GM19397 (cell line): ENCODE data around the gene TIGD3.

ENCODE experiments used
- ATAC-seq: cut with Tn5 transposase; IDR thresholded peaks from one replicate; pipeline ENCODE4 v1.9.1; 2021; ENCODE audit warnings: mild to moderate bottlenecking, moderate library complexity; ENCODE audit not compliant: unreplicated experiment

TIGD3 gene, protein sequence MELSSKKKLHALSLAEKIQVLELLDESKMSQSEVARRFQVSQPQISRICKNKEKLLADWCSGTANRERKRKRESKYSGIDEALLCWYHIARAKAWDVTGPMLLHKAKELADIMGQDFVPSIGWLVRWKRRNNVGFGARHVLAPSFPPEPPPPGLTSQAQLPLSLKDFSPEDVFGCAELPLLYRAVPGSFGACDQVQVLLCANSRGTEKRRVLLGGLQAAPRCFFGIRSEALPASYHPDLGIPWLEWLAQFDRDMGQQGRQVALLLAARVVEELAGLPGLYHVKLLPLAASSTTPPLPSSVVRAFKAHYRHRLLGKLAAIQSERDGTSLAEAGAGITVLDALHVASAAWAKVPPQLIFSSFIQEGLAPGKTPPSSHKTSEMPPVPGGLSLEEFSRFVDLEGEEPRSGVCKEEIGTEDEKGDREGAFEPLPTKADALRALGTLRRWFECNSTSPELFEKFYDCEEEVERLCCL

GRCh38 chr11:65354265-65355012 is at the start of gene TIGD3:
TIGD3 (plus strand) TSS chr11:65354751; CDS start chr11:65355809, 1,058 bp downstream.
- ATAC-seq: peak; percentile 85

DNA sequence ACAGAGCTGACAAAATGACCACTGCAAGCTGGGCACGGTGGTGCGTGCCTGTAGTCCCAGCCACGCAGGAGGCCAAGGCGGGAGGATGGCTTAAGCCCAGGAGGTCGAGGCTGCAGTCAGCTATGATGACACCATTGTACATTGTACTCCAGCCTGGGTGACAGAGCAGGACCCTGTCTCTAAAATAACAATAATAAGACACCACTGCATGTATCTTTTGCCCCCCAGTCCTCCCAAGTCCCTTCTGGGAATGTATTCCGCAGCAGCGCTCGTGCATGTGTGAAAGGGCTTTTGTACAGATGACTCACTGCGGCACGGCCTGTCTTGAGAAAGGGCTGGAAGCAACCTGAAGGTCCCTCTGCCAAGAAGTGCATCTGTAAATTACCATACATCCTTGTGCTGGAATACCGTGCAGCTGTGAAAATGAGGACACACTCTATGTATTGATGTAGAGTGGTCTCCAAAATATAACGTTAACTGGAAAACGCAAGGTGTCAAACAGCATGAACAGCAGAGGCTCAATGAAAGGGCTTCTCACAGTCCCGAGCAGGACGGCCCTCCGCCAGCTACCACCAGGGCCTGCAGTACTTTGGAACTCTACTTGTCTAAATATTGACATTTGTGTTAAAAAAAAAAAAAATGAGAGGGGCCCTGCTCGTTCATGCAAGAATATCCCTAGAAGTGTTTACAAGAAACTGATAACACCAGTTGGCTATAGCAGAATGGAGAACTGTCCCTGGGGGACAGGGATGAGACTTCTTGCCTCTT is 48.9 kb upstream of the TIGD3 start:
- no peak for ATAC-seq

- ATAC-seq: no peak
Observed at GRCh38 chr11:65307298-65308229, 47.0 kb upstream of the TIGD3 start.

GRCh38 chr11:65308281-65308891 is 46.2 kb upstream of the TIGD3 start:
- ATAC-seq: no peak

- ATAC-seq: no peak
Observed at GRCh38 chr11:65309006-65309405, 45.5 kb upstream of the TIGD3 start.

GRCh38 chr11:65310215-65310614 is 44.3 kb upstream of the TIGD3 start:
- ATAC-seq: no peak

- ATAC-seq: no peak
Observed at GRCh38 chr11:65310736-65311135, 43.8 kb upstream of the TIGD3 start.

DNA sequence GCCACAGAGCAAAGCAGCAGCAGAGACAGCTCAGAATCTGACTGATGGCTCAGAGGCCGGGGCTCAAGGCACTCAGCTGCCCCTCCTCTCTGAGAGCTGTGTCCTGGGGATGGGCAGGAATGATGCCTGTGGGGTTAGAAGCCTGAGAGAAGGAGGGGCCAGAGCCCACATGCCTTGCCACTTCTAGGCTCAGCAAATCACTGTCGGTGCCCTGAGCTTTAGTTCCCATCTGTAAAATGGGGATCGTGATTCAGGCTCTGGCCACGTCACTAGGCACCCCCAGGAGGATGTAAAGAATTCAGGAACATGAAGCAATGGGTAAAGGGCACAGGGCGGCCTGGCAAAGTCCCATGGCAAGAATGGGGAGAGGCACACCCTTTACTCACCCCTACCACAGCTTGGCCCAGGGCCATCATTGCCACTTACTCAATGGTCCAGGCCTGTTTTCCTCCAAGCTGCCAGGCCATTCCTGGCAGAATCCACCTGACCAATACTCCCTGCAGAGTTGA is 43.3 kb upstream of the TIGD3 start:
- ATAC-seq: no peak

DNA sequence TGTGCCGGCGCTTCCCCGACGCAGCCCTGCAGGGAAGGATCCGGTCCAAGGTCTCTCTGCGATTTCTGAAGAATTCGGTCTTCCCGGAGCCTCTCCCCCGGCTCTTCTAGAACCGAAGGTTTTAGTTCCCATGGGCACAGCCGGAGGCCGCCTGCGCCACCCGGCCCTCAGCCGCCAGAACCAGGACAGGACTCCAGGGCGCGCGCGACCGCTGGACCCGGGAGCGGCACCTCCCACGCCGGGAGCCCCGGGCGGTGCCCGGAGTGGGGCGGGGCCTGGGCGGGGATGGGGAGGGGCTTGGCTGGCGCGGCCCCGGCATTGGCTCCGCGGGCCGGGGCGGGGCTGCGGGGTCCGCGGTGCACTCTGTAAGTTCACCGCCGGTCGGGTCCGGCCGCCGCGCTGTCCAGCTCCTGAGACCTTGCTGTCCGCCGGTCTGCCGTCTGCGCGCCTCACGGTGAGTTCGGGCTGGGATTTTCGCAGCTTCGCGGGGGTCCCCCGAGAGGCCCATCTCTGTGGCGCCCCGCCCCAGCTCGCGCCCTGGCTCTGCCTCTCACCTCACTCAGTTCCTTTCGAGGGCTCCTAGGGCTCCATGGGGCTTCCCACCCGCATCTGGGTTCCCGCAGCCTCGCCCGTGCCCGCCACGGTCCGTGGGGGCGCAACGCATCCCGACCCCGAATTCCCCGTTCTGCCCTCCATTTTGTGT is 39.9 kb upstream of the TIGD3 start, which contains the start of gene CDC42EP2:
Gene CDC42EP2, plus strand, starts transcription at position 366 of the 703 bp plus-strand sequence. CDS start 6,033 bp downstream, outside the sequence.
- peak; percentile 82 for ATAC-seq

DNA sequence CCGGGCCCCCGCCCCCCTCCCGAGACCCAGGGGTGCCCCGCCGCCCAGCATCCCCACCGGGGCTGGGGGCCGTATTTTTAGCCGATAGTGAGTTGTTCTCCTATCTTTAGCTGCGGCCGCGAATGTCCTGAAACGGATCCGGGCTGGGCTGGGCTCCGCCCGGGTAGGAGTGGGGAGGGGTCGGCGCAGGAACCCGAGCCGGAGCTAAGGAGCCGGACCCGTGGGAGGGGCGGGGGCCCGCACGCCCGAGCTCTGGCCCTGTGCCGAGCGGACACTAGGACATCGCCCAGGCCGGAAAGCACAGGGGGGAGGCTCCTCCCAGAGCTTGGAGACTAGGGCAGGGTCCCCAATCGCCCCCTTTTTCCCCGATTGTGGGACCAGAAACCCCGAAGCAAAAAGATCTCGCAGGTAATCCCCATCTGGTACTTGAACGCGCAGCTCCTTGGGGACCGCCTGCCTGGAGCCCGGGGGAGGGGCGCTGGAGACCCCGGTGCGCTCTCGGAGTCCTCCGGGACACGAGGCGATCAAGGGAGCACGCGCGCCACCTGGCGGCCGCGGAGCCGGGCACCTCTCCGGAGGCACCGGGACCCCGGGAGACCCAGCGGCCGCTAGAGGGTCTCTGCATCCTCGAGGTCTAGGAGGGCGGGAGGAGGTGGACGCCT is 39.2 kb upstream of the TIGD3 start:
- ATAC-seq: peak; percentile 25

DNA sequence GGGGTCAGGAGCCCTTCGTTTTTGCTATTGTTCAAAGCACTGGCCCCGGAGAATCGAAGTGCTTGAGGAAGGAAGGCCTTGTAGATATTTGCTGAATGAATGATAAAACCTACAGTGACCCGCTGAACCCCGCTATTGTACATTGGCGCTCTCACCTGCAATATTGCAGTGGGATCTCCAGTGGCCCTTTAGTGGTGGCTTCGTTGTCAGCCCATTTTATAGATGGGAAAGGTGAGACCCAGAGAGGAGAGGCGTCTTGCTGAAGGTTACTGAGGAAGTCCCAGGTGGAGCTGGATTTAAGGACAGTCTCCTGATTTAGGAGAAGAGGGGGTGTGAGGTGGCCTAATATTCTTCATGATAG is 38.7 kb upstream of the TIGD3 start:
- no peak for ATAC-seq

- ATAC-seq: no peak
Observed at GRCh38 chr11:65316227-65317024, 38.1 kb upstream of the TIGD3 start.

DNA sequence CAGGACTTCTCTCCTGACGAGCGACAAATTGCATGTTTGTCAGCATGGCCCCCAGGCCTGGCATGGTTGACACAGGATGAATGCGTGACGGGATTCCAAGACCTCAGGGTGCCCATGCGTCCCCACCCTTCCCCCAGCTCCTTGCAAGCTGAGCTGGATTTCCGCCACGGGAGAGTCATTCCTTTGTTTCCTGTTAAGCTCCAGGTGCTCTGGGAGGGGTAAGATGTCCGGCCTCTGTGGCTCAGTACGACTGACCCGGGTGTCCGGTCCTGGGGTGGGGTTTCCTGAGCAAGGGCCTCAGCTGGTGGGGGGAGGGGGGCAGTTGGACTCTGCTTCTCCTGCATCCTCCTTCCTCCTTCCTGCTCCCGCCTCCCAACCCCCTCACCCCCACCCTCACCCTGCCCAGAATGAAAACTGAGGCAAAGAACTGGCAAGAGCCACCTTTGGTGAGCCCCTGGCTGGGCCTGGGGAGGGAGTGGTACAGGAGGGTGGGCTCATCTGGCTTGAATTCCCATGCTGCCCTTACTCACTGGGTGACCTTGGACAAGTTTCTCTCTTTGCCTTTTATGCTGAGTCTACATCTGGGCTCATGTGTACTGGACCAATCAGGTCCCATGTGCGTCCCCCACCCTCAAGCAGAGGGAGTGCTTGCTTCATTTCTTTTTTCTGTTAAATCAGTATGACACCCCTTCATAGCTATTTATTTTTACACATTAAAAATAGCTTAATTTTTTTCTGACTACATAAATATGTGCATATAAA is 37.3 kb upstream of the TIGD3 start:
- no peak for ATAC-seq

DNA sequence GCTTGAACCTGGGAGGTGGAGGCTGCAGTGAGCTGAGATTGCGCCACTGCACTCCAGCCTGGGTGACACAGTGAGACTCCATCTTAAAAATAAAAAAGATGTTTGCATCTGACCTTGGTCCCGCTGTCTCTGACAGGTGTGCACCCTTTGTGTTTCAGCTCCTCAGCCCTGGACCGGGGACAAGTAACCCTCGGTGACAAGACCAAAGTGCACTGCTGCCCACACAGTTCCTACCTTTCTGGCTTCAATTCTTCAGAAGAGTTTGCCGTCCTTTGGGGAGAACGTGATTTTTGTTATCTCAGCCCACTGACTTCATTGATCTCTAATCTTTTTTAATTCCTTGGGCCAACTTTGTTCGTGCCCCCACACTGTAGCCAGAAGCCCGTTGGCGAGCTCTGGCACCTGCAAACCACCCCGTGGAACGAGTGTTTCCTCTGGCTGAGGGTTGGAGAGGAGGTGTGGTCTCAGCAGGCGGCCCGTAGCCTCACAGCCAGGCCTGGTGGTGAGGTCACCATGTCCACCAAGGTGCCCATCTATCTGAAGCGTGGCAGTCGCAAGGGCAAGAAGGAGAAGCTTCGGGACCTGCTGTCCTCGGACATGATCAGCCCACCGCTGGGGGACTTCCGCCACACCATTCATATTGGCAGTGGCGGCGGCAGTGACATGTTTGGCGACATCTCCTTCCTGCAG is 34.0 kb upstream of the TIGD3 start:
- ATAC-seq: no peak

GRCh38 chr11:65321076-65321475 is 33.5 kb upstream of the TIGD3 start:
- ATAC-seq: no peak

DNA sequence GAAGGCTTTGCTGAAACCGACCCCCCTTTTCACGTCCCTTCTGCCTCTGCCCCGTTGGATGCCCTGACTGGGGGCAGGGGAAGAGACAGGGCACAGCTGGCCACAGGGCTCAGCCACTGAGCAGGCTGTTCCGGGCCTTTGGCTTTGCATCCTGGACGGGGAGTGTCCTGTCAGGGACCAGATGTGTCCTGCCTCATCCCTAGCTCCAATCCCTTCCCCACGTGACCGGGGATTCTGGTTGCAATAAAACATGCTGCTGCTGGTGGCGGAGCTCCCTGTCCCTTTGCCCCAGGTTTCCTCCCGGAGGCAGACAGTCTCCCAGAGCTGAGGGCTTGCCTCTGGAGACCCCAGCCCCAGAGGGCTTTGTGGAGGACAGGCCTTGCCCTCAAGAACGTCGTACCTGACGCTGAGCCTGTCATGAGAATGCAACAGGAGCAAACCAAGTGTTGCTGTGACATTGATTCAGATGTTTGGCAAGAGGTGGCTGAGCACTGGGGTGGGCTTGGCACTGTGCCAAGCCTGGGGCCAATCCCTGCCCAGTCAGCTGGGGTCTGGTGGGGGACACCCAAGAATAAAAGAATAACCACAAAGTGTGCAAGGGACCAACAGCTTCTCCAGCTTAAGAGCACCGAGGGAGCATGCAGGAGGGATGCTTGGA is 32.6 kb upstream of the TIGD3 start:
- no peak for ATAC-seq
